HG03045 (cell line): ENCODE results near the gene SCAPER.

Experiments
- ATAC-seq: cut with Tn5 transposase; IDR thresholded peaks from one replicate; pipeline ENCODE4 v1.9.1; 2021; ENCODE audit warnings: mild to moderate bottlenecking, moderate library complexity; ENCODE audit not compliant: unreplicated experiment

SCAPER gene

DNA sequence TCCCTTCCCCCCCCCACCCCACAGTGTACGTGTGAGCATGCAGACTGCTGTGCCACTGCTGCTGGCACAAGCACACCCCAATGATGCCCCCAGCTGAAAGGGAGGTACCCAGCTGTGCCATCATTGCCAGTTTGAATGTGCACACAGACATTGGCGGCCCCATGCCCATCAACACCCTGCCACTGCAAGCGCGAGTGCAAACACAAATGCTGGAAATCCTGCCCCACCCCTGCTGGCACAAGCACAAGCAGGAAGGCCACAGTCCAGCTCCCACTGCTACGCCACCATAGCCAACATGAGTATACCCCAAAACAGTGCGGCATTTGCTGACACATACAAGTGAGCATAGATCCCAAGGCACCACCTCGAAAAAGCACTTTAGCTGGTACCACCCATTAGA, 222.9 kb downstream of the SCAPER start:
- no peak for ATAC-seq

DNA sequence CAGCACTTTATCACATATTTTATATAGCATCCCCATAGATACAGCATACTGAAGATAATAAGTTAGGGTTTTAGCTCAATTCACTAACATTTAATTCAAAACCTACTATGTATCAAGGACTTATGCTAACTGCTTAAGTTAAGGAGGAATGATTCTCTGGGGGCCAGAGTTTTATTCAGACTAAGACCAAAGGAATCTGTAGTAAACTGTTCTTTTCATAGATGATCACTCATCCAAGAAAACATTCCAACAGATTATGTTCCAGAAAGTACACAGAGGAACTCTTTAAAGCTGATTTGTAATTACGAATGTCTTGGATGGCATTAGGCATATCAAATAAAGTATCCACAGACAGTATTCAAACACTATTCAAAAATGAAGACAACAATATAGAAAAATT, 226.4 kb downstream of the SCAPER start:
- ATAC-seq = no peak

DNA sequence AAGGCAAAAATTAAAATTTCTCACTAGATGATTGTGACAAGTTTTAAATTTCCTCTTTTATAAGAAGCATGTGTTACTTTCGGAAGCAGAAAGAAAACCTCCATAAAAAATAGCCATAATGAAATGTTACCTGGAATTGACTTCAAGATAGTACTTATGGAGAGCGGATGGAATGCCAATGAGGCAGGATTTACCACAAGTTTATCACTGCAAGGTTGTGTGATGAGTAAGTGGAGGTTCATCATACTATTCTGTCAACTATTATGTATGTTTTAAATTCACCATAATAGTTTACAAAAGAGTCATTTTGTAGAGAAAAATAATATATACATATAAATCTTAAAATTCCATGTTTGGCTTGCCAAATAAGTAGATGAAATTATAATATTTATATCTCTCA, 230.3 kb downstream of the SCAPER start:
- no peak for ATAC-seq

DNA sequence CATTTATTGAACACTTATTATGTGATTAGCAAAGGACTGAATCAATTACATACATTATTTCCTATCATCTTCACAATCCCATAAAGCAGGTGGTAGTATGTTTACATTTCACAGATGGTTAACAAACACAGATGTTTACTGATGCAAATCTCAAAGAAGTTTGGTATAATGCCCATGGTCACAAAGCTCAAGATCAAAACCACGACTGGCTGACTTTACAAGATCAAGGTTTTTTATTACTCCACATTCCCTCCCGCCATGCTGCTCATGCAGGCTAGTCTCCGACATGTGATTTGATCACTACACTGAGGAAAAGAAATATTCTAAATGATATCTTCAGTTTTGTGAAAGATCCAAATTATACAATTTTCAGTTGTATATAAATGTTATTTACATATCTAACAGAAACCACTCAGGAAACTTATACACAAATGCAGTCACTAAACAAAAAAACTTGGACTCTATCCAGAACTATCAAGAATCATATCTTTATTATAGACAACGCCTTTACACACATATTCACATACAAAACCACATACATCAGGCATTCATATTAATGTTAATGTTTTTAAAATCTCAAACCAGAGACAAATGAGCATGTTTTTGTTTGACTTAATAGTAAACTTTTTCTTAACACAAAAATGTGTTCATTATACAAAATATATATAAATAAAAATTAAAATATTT, 235.5 kb downstream of the SCAPER start:
- ATAC-seq = no peak

DNA sequence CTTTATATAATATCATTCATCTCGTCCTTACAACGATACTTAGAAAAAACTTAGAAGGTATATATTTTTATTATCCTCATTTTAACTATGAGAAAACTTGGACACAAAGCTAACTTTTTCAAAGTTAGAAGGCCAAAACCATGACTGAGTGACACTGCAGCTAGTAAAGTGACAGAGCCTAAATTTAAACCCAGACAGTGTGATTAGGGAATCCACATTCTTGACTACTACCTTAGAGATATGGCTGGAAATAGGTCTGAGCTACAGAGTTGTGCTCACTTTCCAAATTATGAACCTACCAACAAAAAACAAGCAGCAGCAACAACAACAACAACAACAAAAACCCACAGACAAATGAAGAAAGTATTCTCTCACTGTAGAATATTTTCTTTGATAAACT, 236.2 kb downstream of the SCAPER start:
- ATAC-seq = no peak

DNA sequence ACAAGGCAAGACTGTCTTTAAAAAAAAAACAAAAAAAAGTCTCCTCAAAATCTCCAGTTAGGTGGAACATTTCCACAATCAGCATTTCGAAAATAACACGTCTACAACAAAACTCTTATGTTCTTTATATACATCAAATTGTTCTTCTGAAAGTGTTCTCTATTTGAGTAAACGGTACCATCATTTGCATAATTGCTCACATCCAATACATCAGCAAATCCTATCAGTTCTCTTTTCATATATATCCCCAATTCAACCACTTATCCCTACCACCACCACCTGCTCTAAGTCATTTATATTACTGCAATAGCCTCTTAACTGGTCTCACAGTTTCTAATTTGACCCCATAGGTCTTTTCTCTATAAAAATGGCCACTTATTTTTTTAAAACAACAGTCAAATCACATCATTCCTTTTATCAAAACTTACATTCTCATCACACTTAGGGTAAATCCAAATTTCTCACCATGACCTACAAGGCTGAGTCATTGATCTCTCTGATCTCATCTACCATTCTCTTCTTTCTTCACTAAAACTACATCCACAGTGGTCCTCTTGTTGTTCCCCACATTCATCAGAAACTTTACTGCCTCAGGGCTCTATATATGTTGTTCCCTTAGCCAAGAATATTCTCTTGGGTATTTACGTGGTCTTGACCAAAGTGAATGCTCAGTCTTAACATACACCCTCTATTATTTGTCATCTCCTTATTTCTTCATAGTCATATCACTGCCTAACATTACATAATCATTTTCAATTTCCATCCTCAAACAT, 237.0 kb downstream of the SCAPER start:
- no peak for ATAC-seq

DNA sequence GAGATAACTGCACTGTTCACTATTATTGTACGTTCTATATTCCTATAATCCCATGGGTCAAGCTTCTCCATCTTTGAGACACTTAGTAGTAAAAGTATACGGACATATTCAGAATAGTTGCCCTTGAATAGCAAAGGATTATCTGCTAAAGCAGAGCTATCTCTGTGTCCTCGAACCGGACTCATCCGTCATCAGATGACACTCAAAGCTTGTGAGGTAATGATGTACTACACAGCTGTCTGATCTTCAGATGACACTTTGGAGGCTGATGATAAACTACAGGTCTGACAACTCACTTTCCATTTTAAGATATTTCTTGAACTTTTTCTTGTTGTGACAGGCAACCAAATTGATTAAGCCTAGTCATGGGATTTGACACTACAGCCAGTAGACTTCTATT, 240.2 kb downstream of the SCAPER start:
- ATAC-seq = no peak

DNA sequence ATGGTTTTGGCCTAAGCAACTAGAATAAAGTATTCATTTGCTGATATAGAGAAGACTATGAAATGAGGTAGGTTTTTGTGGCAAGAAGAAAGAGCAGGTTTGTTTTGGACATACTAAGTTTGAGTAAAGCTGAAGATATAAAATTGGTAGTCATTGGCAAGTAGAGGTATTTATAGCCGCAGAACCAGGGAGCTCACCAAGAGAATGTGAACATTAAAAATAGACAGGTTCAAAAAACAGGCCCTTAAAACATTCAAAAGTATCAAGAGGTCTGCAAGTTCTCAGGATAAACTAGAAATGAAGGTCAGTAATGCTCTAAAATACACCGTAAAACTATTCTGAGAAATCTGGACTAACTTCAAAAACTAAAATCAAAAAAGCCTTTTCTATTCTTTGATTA, 240.7 kb downstream of the SCAPER start:
- no peak for ATAC-seq

DNA sequence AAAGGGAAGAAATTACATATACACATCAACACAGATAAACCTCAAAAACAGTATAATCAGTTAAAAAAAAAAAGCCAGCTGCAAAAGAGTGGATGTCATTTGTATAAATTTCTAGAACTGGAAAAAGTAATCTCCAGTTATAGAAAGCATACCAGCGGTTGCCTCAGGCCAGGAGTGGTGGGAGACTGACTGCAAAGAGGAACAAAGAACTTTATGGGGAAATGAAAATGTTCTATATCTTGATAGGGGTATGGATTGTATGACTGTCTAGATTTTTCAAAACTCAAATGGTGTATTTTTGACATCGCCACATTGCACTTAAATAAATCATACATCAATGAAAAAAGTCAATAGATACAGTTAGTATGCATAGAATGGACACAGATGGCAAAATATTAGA, 241.6 kb downstream of the SCAPER start:
- no peak for ATAC-seq

DNA sequence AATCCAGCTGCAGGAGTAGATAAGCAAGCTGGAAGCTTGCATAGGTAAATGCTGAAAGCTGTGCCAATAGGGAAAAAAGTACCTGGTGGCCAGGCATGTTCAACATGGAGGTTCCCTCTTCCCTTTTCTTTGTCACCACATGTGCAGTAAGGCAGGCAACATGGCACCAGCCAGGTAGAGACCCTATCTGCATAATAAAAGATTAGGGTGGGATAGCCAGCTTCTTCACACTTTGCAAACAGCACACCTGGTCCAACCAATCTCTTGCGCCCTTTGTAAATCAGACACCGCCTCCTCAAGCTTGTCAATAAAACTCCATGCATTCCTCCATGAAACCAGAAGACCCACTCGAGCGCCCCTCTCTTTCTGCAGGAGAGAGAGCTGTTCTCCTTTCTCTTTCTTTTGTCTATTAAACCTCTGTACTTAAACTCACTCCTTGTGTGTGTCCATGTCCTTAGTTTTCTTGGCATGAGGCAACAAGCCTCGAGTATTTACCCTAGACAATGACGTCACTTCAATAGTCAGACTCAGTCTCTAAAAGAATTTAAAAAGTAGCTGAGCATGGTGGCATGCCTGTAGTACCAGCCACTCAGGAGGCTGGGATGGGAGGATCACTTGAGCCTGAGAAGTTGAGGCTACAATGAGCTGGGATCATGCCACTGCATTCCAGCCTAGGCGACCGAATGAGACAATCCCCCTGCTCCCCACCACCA, 256.3 kb downstream of the SCAPER start:
- ATAC-seq = no peak

DNA sequence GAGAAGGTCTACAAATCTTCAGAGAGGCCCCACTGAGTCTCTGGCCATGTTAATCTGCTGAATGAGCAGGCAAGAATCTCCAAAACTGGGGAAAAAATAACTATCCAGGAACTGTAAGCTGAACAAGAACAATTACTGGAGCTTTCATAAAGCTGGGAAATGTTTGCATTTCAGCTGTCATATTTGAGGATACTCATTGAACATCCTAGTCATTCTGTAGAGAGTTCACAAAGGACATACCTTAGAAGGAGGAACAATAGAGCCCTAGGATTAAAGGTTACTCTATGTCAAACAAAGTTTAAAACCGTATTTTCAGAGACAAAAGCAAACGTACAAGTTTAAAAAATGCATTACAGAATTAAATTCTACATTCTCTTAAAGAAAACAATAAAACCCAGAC, 257.5 kb downstream of the SCAPER start:
- no peak for ATAC-seq

DNA sequence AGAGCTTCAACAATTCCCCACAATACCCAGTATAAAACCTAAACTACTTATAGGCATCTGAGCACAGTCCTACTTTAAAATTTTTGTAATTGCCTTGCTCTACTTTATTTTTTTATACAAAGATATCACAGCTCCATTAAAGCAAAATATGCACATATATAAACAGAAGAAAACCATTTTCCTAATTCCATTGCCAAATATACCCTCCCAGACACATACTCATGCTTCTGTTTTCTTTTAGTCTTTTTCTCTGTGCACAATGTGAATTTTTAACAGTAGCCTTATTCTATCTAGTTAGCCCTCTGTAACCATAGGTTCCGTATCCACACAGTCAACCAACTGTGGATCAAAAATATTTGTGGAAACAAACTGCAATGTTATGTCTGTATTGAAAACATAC, 260.5 kb downstream of the SCAPER start:
- no peak for ATAC-seq

DNA sequence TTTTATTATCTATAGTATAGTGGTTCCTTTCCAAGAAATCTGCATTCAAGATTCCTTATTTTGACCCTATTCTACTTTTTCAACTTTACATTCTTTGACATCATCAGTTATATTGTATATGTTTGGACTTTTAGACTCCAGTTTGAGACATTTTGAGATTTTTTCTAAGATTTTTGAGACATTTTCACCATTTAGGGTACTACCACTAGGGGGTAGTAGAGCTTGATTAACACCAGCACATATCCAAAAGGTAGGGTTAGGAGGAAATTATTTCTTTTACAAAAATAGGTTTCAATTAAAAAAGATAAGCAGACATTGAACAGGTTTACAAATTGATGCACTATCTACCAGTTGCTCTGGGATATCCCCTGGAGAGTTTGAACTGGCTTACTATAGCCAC, 262.5 kb downstream of the SCAPER start:
- no peak for ATAC-seq

DNA sequence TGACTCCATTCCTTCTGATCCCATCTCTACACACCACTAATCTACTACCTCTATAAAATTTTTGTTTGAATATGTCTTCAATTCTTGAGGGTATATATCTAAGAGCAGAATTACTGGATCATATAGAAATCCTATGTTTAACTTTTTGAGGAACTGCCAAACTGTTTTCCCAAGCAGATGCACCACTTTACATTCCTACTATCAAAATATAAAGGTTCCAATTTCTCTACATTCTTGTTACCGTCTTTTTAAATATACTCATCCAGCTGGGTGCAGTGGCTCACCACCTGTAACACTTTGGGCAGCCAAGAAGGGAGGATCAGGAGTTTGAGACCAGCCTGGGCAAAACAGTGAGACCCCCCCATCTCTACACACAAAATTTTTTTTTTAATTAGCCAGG, 268.0 kb downstream of the SCAPER start:
- no peak for ATAC-seq

DNA sequence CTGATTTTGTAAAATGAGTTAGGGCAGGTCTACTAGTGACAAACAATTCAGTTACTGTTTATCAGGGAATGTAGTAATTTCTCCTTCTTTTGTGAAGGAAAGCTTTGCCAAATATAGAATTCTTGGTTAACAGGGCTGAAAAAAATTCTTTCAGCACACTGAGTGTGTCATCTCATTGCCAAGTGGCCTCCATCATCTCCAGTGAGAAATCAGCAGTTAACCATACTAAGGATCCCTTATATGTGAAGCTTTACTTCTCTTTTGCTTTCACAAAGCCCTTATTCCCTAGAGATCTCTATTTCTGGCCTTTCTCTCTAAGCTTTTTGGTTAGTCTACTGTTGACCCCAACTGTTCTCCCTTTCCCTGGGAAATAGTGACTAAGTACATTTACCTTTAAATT, 269.1 kb downstream of the SCAPER start:
- no peak for ATAC-seq

DNA sequence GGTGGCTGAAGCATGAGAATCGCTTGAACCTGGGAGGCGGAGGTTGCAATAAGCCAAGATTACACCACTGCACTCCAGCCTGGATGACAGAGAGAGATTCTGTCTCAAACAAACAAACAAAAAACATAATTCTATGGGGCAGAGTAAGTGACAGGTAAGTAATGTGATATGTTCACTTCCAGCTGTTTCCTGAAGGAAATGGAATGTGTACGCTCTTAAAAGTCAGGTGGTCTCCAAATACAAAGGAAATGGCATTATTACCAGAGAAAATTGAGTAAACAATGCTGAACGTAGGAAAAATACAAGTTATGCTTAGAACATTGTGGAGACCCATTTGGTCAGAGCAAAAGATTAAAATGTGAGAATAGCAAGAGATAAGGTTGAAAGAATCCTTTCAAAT, 278.5 kb downstream of the SCAPER start:
- ATAC-seq = no peak

DNA sequence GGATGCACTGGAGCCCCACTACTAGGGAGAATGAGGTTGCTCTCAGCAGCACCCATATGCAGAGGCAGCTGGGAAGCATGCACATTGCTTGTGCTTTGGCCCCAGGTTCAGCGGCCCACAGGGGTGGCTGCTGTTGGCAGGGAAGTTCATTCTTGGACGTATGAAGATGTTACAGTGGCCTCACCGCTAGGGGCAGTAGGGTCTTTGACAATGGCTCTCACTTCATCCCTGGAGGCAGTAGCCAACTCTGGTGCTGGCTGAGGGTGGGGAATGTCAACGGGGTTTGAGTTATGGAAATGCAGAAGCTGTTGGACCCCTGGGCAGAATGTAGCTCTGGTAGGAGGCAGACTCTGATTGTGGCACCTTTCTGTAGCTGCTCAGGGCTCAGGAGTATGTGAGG, 279.9 kb downstream of the SCAPER start:
- ATAC-seq = no peak

DNA sequence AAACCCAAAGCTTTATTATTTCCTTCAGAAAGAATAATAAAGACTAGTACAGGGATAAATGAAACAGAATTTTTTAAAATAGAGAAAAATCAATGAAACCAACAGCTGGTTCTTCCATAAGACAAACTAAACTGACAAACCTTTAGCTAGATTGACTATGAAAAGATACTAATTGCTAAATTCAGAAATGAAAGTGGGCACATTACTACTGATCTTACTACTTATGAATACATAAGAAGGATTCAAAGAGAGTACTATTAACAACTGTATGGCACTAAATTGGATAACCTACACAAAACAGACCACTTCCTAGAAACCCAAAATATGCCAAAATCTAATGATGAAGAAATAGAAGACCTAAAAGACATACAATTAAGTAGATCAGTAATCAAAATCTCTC, 290.4 kb downstream of the SCAPER start:
- ATAC-seq = no peak

DNA sequence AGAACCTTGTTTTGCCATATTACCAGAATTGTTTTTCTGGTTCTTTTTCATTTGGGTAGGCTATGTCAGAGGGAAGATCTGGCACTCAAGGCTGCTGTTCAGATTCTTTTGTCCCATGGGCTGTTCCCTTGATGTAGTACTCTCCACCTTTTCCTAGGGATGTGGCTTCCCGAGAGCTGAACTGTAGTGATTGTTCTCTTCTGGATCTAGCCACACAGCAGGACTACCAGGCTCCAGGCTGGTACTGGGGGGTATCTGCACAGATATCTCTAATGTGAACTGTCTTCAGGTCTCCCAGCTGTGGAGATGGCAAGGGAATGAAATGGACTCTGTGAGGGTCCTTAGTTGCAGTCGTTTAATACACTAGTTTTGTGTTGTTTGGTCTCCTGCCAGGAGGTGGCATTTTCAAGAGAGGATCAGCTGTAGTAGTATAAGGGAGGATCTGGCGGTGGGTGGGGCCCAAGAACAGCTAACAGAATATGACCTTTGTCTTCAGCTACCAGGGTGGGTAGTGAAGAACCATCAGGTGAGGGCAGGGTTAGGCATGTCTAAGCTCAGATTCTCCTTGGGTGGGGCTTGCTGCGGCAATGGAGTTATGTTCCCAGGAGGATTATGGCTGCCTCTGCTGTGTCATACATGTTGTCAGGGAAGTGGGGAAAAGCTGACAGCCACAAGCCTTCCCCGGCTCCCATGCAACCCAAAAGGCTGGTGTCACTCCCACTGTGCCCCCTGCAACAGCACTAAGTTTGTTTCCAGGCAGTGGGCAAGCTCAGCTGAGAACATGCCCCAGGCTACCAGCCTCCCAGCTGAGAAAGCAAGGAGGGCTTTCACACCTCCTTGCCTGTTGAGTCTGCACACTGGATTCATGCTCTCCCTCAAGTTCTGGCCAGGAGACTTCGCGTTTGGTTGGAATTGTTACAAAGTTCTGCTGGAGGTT, 316.1 kb downstream of the SCAPER start:
- ATAC-seq = no peak

DNA sequence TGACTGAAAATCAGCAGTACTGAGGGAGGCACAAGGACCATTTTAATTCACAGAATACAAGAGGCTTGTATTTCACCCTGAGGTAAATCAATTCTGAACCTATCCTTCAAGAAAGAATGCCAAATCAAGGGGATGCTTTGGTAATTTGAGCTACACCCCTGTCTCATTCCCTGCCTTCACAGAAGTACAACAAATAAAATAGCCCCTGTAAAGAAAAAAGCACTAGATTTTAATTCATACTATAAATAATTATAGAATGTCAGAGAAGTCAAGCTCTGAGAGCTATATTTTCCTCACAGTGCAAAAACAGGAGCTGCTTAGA, 319.6 kb downstream of the SCAPER start:
- no peak for ATAC-seq

DNA sequence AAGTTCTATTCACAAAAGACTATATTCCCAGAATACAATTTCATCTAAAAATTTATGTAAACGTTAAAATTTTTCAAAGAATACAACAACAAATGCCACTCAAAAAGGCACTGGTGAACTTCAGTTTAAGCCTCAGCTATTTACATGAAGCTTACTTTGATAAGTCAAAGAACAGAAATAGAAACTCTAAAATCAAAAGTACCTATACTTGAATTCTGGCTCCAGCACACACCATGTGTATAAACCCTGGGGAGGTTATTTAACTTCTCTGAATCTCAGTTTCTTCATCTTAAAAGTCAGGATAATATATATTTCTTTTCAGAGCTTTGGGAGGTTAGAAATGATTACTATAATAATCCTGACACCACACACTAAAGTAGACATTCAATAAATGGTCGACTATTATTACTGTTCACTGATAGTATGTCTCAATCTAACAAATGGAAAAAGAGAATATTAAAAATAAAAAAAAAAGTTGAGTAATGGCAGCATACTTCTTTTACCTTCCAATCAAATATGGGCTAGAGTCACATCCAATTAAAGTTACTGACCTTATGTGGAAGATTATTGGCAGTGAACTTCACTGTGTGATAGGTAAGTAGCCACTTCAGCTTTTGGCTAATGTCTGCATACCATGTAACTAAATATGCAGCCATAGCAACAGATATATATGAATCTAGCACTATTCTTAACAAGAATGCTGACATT, 320.1 kb downstream of the SCAPER start:
- ATAC-seq = no peak
